ENCODE measurements around the gene INSC.

Gene INSC

GRCh38 chr11:15180212-15180792 lies 65.6 kb downstream of the INSC start:
- no peak for DNase-seq (ENCODE audit: low read depth in 1 of 2, low spot score in 1 of 2)

- DNase-seq (ENCODE audit: low read depth in 1 of 2, low spot score in 1 of 2): no peak
Observed at GRCh38 chr11:15182372-15182771, 67.6 kb downstream of the INSC start.

- DNase-seq (ENCODE audit: low read depth in 1 of 2, low spot score in 1 of 2): no peak
Observed at GRCh38 chr11:15185021-15185420, 70.3 kb downstream of the INSC start.

- DNase-seq (ENCODE audit: low read depth in 1 of 2, low spot score in 1 of 2): no peak
Observed at GRCh38 chr11:15186146-15186545, 71.4 kb downstream of the INSC start.

GRCh38 chr11:15189189-15189588 lies 74.5 kb downstream of the INSC start:
- DNase-seq (ENCODE audit: low read depth in 1 of 2, low spot score in 1 of 2): no peak

GRCh38 chr11:15189641-15190365 lies 75.1 kb downstream of the INSC start:
- DNase-seq (ENCODE audit: low read depth in 1 of 2, low spot score in 1 of 2): no peak

GRCh38 chr11:15190611-15191010 lies 75.9 kb downstream of the INSC start:
- no peak for DNase-seq (ENCODE audit: low read depth in 1 of 2, low spot score in 1 of 2)

- DNase-seq (ENCODE audit: low read depth in 1 of 2, low spot score in 1 of 2): no peak
Observed at GRCh38 chr11:15192005-15192556, 77.4 kb downstream of the INSC start.

- no peak for DNase-seq (ENCODE audit: low read depth in 1 of 2, low spot score in 1 of 2)
Observed at GRCh38 chr11:15194671-15195415, 80.1 kb downstream of the INSC start.

- no peak for DNase-seq (ENCODE audit: low read depth in 1 of 2, low spot score in 1 of 2)
Observed at GRCh38 chr11:15195454-15196200, 80.9 kb downstream of the INSC start.

- no peak for DNase-seq (ENCODE audit: low read depth in 1 of 2, low spot score in 1 of 2)
Observed at GRCh38 chr11:15196704-15197103, 82.0 kb downstream of the INSC start.

GRCh38 chr11:15197696-15198095 lies 83.0 kb downstream of the INSC start:
- no peak for DNase-seq (ENCODE audit: low read depth in 1 of 2, low spot score in 1 of 2)

GRCh38 chr11:15198284-15198683 lies 83.6 kb downstream of the INSC start:
- DNase-seq (ENCODE audit: low read depth in 1 of 2, low spot score in 1 of 2): no peak

- no peak for DNase-seq (ENCODE audit: low read depth in 1 of 2, low spot score in 1 of 2)
Observed at GRCh38 chr11:15199693-15200092, 85.0 kb downstream of the INSC start.

GRCh38 chr11:15200696-15201095 lies 86.0 kb downstream of the INSC start:
- no peak for DNase-seq (ENCODE audit: low read depth in 1 of 2, low spot score in 1 of 2)

GRCh38 chr11:15201586-15201985 lies 86.9 kb downstream of the INSC start:
- DNase-seq (ENCODE audit: low read depth in 1 of 2, low spot score in 1 of 2): no peak

GRCh38 chr11:15202626-15203025 lies 87.9 kb downstream of the INSC start:
- DNase-seq (ENCODE audit: low read depth in 1 of 2, low spot score in 1 of 2): no peak

GRCh38 chr11:15204711-15205110 lies 90.0 kb downstream of the INSC start:
- no peak for DNase-seq (ENCODE audit: low read depth in 1 of 2, low spot score in 1 of 2)

GRCh38 chr11:15206791-15207190 lies 92.1 kb downstream of the INSC start:
- no peak for DNase-seq (ENCODE audit: low read depth in 1 of 2, low spot score in 1 of 2)

- peak; percentile 51 to 57 for DNase-seq (ENCODE audit: low read depth in 1 of 2, low spot score in 1 of 2)
Observed at GRCh38 chr11:15208378-15209222, 93.9 kb downstream of the INSC start.
